Endothelial cell of umbilical vein (primary cell): ENCODE measurements around the gene THRSP.

Source experiments
- CTCF ChIP-seq, 2 donors: IDR thresholded peaks; 1 replicate in 1 of 2; 2 replicates in 1 of 2; pipeline ENCODE4 v1.5.1; 2011; ENCODE audit warnings: low read length in 2 of 2, mild to moderate bottlenecking in 2 of 2, moderate library complexity in 2 of 2, control low read depth in 1 of 2, inconsistent platforms in 1 of 2, low read depth in 1 of 2; ENCODE audit not compliant: insufficient read depth in 1 of 2; ENCODE audit errors: extremely low read depth in 1 of 2
- EZH2 ChIP-seq: IDR thresholded peaks from 2 replicates; pipeline ENCODE4 v1.6.1; 2012; ENCODE audit warnings: borderline replicate concordance, low read depth, mild to moderate bottlenecking, moderate library complexity, low read length, inconsistent platforms; ENCODE audit not compliant: severe bottlenecking
- MAX ChIP-seq: IDR thresholded peaks from 2 replicates; pipeline ENCODE4 v1.6.1; 2011; ENCODE audit not compliant: insufficient read depth, insufficient read length

- no peak for TF ChIP-seq MAX
- no peak for TF ChIP-seq EZH2
- TF ChIP-seq CTCF (IDR thresholded peaks at IDR 0.05; ENCODE audit: extremely low read depth in 1 of 2, insufficient read depth in 1 of 2, low read depth in 1 of 2, low read length in 2 of 2) = no peak
Measured at GRCh38 chr11:78078218-78079167, 14.8 kb downstream of the THRSP start.
